PC-9 (cell line): Measurements from ENCODE around the gene WDR48. TPM values are rescaled to one million over a fixed set of nuclear protein-coding genes. Genes with fewer than 3 reads are reported as not detected.

Experiments
- BruUV-seq: library from RNA; stranded (reverse); fragments of 400-500 nt; replicated peaks from 2 replicates; lab custom pipeline; 2021; lab: Mats Ljungman, UMichigan
- CTCF ChIA-PET: fragments of 300-600 bp; sonication (Branson Sonifier 250); formaldehyde crosslinking; loops from one replicate; lab custom pipeline; 2022; ENCODE audit warnings: antibody characterized with exemption; lab: Charles Lee
- POLR2A ChIA-PET: fragments of 300-600 bp; sonication (Branson Sonifier 250); formaldehyde crosslinking; loops from one replicate; lab custom pipeline; 2022; ENCODE audit warnings: antibody characterized with exemption; ENCODE audit not compliant: unreplicated experiment; lab: Charles Lee
- DNase-seq, 2 experiments: peaks; one replicate each; pipeline versions ENCODE4 v3.0.0 to v3.0.0-alpha.2; 2015 to 2022; ENCODE audit warnings: mixed read lengths in 1 of 2
- H2AFZ ChIP-seq: fragments of 200-600 bp; sonication (generic); 2 replicates; pipeline ENCODE4 v1.8.1; 2017; ENCODE audit warnings: antibody characterized with exemption
- H3F3A ChIP-seq: fragments of 200-600 bp; sonication (generic); 2 replicates; pipeline ENCODE4 v1.8.1; 2017; ENCODE audit warnings: antibody characterized with exemption, mild to moderate bottlenecking, low read depth; ENCODE audit not compliant: insufficient read depth
- H3K27ac ChIP-seq: fragments of 200-600 bp; sonication (generic); 2 replicates; pipeline ENCODE4 v1.6.1; 2016; ENCODE audit warnings: mixed run types
- H3K27me3 ChIP-seq: fragments of 200-600 bp; sonication (generic); 2 replicates; pipeline ENCODE4 v1.6.1; 2016; ENCODE audit warnings: low read depth, mixed run types; ENCODE audit not compliant: insufficient read depth
- H3K36me3 ChIP-seq: fragments of 200-600 bp; sonication (generic); 2 replicates; pipeline ENCODE4 v1.6.1; 2016; ENCODE audit warnings: low read depth, mixed run types
- H3K4me1 ChIP-seq: fragments of 200-600 bp; sonication (generic); replicated peaks from 2 replicates; pipeline ENCODE4 v1.6.1; 2016; ENCODE audit warnings: mixed run types; ENCODE audit not compliant: insufficient read depth
- H3K4me2 ChIP-seq: fragments of 200-600 bp; sonication (generic); 2 replicates; pipeline ENCODE4 v1.6.1; 2017; ENCODE audit warnings: mixed run types
- H3K4me3 ChIP-seq: fragments of 200-600 bp; sonication (generic); 2 replicates; pipeline ENCODE4 v1.6.1; 2016; ENCODE audit warnings: mixed run types
- H3K79me2 ChIP-seq: fragments of 200-600 bp; sonication (generic); 2 replicates; pipeline ENCODE4 v1.6.1; 2017; ENCODE audit warnings: low read depth, mixed run types
- H3K9me2 ChIP-seq: fragments of 200-600 bp; sonication (generic); 2 replicates; pipeline ENCODE4 v1.8.1; 2017; ENCODE audit warnings: mild to moderate bottlenecking; ENCODE audit not compliant: insufficient read depth
- H3K9me3 ChIP-seq: fragments of 200-600 bp; sonication (generic); 2 replicates; pipeline ENCODE4 v1.8.1; 2016; ENCODE audit warnings: low read depth; ENCODE audit not compliant: insufficient read depth
- H4K20me1 ChIP-seq: fragments of 200-600 bp; sonication (generic); 2 replicates; pipeline ENCODE4 v1.8.1; 2017; ENCODE audit not compliant: insufficient read depth
- CTCF ChIP-seq: fragments of 200-600 bp; sonication (generic); conservative IDR thresholded peaks from 2 replicates; pipeline ENCODE4 v1.6.1; 2017; ENCODE audit warnings: mixed run types, antibody characterized with exemption, mild to moderate bottlenecking, moderate library complexity
- EZH2 ChIP-seq: fragments of 200-600 bp; sonication (generic); IDR thresholded peaks from 2 replicates; pipeline ENCODE4 v1.8.0; 2017; ENCODE audit warnings: antibody characterized with exemption, low read depth
- intact Hi-C: fragments of 100-400 bp; cut with micrococcal nuclease; formaldehyde crosslinking; loops from one replicate; pipeline ENCODE4 v1.10.0; 2022; ENCODE audit not compliant: unreplicated experiment
- total RNA-seq: library from RNA; stranded (reverse); gene quantifications from 2 replicates; pipeline ENCODE4 v1.2.3, GENCODE V29; 2021

WDR48 gene
- total RNA-seq, 1 experiment from 2014 or later: 31.2 TPM

- no peak overlapping the region for H2AFZ ChIP-seq
- H3K4me1 ChIP-seq: no peaks in the 10 kb centered on the region
- no peaks in the 10 kb centered on the region for H3K9me3 ChIP-seq
- H3K36me3 ChIP-seq: no peaks in the 10 kb centered on the region
- no peaks in the 10 kb centered on the region for H3K9me2 ChIP-seq
- no peak overlapping the region for H3K4me3 ChIP-seq
- H3K27ac ChIP-seq: no peak overlapping the region
- BruUV-seq: no TSS peak
- no peaks in the 10 kb centered on the region for H3K27me3 ChIP-seq
- H4K20me1 ChIP-seq: peaks cover 14% of the 10 kb centered on the region
- no peak for DNase-seq
- no peaks in the 10 kb centered on the region for H3F3A ChIP-seq
- ChIA-PET POLR2A (no interaction called here), CTCF (no interaction called here)
- no peak overlapping the region for H3K4me2 ChIP-seq
- TF ChIP-seq CTCF (no peak), EZH2 (no peak)
- intact Hi-C loops: no loop called here
- no peaks in the 10 kb centered on the region for H3K79me2 ChIP-seq
These were observed 12.8 kb downstream of the WDR48 start for GRCh38 chr3:39064646-39065045.

- Histone ChIP-seq H3K9me2 (no peaks in the 10 kb centered on the region), H2AFZ (no peak overlapping the region), H3K4me1 (no peaks in the 10 kb centered on the region), H3K27me3 (no peaks in the 10 kb centered on the region), H4K20me1 (peaks cover 10% of the 10 kb centered on the region), H3K9me3 (no peaks in the 10 kb centered on the region), H3K4me3 (no peak overlapping the region), H3K36me3 (no peaks in the 10 kb centered on the region; the same call in 1 of the 2 replicates), H3K79me2 (no peaks in the 10 kb centered on the region), H3F3A (no peaks in the 10 kb centered on the region), H3K27ac (no peak overlapping the region), H3K4me2 (no peak overlapping the region)
- DNase-seq: no peak
- CTCF ChIA-PET: no interaction called here
- BruUV-seq: no TSS peak
- TF ChIP-seq CTCF (no peak; the same call in 1 of the 2 replicates), EZH2 (no peak)
- intact Hi-C loops: no loop called here
- POLR2A ChIA-PET: no interaction called here
These were observed 13.4 kb downstream of the WDR48 start for GRCh38 chr3:39065197-39065596.

DNA sequence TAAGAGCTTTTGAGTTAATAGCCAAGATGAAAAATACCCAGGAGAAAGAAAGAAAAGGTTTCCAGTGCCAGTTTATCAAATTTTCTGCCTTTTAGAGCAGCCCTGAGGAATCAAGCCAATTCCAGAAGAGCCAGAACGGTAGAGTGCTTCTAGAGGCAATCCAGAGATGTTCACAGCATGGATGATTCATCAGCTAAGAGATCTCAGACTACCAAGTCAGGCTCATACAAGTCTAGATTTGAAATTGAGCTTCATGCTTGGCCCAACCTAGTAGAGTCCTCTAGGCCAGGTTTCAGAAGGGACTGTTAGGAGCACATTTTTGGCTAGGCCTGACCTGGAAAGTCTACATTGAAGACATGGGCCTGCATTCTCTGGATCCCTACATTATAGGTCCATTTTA lies 15.5 kb downstream of the WDR48 start:
- TF ChIP-seq CTCF (no peak), EZH2 (no peak)
- DNase-seq: no peak
- Histone ChIP-seq H4K20me1 (peaks cover 2% of the 10 kb centered on the region), H3K4me1 (no peaks in the 10 kb centered on the region), H3K4me2 (no peak overlapping the region), H3K79me2 (no peaks in the 10 kb centered on the region), H3K36me3 (no peaks in the 10 kb centered on the region; the same call in 1 of the 2 replicates), H2AFZ (no peak overlapping the region), H3K27me3 (no peaks in the 10 kb centered on the region), H3K9me2 (no peaks in the 10 kb centered on the region), H3K27ac (no peak overlapping the region), H3K9me3 (no peaks in the 10 kb centered on the region), H3F3A (no peaks in the 10 kb centered on the region), H3K4me3 (no peak overlapping the region)
- POLR2A ChIA-PET: no interaction called here
- no TSS peak for BruUV-seq
- intact Hi-C loops: no loop called here
- CTCF ChIA-PET: no interaction called here
